Loucy (cell line): ENCODE results near the gene DNAJC2.

Source experiments
- H2AFZ ChIP-seq: fragments of 200-600 bp; sonication (generic); 2 replicates; pipeline ENCODE4 v1.6.0; 2016; ENCODE audit warnings: antibody characterized with exemption, mild to moderate bottlenecking, low read length, moderate library complexity
- H3F3A ChIP-seq: fragments of 200-600 bp; 2 replicates; pipeline ENCODE4 v1.6.0; 2016; ENCODE audit warnings: antibody characterized with exemption, low read depth, mild to moderate bottlenecking
- H3K27me3 ChIP-seq: fragments of 200-600 bp; sonication (generic); 2 replicates; pipeline ENCODE4 v1.6.1; 2014; ENCODE audit warnings: low read length, mild to moderate bottlenecking; ENCODE audit not compliant: insufficient read depth, poor library complexity, severe bottlenecking
- H3K36me3 ChIP-seq: fragments of 200-600 bp; sonication (generic); 2 replicates; pipeline ENCODE4 v1.6.1; 2016; ENCODE audit warnings: low read length; ENCODE audit not compliant: insufficient read depth
- H3K4me1 ChIP-seq: fragments of 200-600 bp; sonication (generic); 2 replicates; pipeline ENCODE4 v1.5.1; 2014; ENCODE audit warnings: low read length, mild to moderate bottlenecking; ENCODE audit not compliant: insufficient read depth, poor library complexity, severe bottlenecking
- H3K4me2 ChIP-seq: fragments of 200-600 bp; sonication (generic); 2 replicates; pipeline ENCODE4 v1.6.0; 2014; ENCODE audit warnings: antibody characterized with exemption, low read length, low read depth, mild to moderate bottlenecking; ENCODE audit not compliant: poor library complexity, severe bottlenecking
- H3K4me3 ChIP-seq: fragments of 200-600 bp; sonication (generic); 2 replicates; pipeline ENCODE4 v1.5.1; 2014; ENCODE audit warnings: low read length, mild to moderate bottlenecking, mixed read lengths; ENCODE audit not compliant: poor library complexity, severe bottlenecking
- H3K79me2 ChIP-seq: fragments of 200-600 bp; sonication (generic); 2 replicates; pipeline ENCODE4 v1.6.1; 2014; ENCODE audit warnings: low read length; ENCODE audit not compliant: insufficient read depth
- H3K9ac ChIP-seq: fragments of 200-600 bp; sonication (generic); 2 replicates; pipeline ENCODE4 v1.6.0; 2014; ENCODE audit warnings: mild to moderate bottlenecking, low read depth, low read length, moderate library complexity; ENCODE audit not compliant: poor library complexity, severe bottlenecking
- H3K9me2 ChIP-seq: fragments of 200-600 bp; sonication (generic); replicated peaks from 2 replicates; pipeline ENCODE4 v1.6.1; 2016; ENCODE audit warnings: low read depth, low read length, mixed read lengths
- H3K9me3 ChIP-seq: fragments of 200-600 bp; sonication (generic); 2 replicates; pipeline ENCODE4 v1.6.1; 2014; ENCODE audit warnings: mild to moderate bottlenecking, antibody characterized with exemption, low read length, low read depth; ENCODE audit not compliant: insufficient read depth
- H4K20me1 ChIP-seq: fragments of 200-600 bp; sonication (generic); 2 replicates; pipeline ENCODE4 v1.6.0; 2014; ENCODE audit warnings: antibody characterized with exemption, low read length, mild to moderate bottlenecking; ENCODE audit not compliant: insufficient read depth, poor library complexity, severe bottlenecking
- EZH2phosphoT487 ChIP-seq: fragments of 200-600 bp; IDR thresholded peaks from 2 replicates; pipeline ENCODE4 v1.6.1; 2018; ENCODE audit warnings: antibody characterized with exemption, mild to moderate bottlenecking, moderate library complexity, borderline replicate concordance
- TF ChIP-seq, protein P1 (sequence below): fragments of 200-600 bp; sonication (generic); conservative IDR thresholded peaks from 2 replicates; pipeline ENCODE4 v1.5.1; 2014; ENCODE audit warnings: mild to moderate bottlenecking, antibody characterized with exemption, low read length

The DNAJC2 gene

DNA sequence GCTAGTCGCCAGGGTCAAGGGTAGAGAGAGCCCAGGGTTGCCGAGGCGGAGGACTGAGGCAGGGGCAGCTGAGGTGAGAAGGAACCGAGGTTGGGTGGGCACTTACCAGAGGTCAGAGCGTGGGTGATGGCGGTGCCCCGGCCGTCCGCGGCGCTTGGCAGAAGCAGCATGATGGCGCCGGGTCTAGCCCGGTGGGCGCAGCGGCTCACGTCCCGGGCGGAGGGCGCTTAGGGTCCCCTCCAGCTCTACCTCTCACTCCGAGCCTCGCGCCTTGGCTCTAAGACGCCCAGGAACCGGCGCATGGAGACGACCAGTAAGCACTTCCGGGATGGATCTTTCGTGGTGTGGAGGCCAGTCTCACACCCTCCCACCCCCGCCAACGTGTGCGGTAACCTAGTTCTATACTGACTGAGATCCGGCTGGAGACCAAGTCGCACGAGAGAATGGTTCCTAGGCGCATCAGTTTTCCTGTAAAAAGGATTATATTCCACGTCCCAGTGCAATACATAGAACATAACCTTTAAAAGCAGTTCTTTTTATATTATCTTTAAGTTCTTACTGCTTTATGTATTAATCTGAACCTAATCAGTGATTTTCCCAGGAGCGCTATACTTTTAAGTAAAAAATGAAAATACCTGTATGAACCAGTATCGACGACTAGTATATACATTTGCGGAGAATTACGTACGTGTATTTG is at the start of gene DNAJC2:
DNAJC2 (minus strand) TSS at position 315 of the 697 bp plus-strand sequence; CDS start at position 170, 145 bp downstream.
- Histone ChIP-seq H3K4me1 (peaks cover 46% of the 10 kb centered on the region), H3K4me2 (peak within 1 kb of the TSS; percentile 90), H4K20me1 (peaks cover 37% of the 10 kb centered on the region), H3K36me3 (peaks cover 5% of the 10 kb centered on the region; the same call in 1 of the 2 replicates), H3K4me3 (peak within 1 kb of the TSS; percentile 89), H2AFZ (peak within 1 kb of the TSS; percentile 100), H3K9me3 (no peaks in the 10 kb centered on the region), H3K9ac (peak within 1 kb of the TSS; percentile 86), H3K27me3 (no peaks in the 10 kb centered on the region), H3K9me2 (no peaks in the 10 kb centered on the region), H3K79me2 (peaks cover 78% of the 10 kb centered on the region), H3F3A (no peaks in the 10 kb centered on the region)
- TF ChIP-seq, protein P1, sequence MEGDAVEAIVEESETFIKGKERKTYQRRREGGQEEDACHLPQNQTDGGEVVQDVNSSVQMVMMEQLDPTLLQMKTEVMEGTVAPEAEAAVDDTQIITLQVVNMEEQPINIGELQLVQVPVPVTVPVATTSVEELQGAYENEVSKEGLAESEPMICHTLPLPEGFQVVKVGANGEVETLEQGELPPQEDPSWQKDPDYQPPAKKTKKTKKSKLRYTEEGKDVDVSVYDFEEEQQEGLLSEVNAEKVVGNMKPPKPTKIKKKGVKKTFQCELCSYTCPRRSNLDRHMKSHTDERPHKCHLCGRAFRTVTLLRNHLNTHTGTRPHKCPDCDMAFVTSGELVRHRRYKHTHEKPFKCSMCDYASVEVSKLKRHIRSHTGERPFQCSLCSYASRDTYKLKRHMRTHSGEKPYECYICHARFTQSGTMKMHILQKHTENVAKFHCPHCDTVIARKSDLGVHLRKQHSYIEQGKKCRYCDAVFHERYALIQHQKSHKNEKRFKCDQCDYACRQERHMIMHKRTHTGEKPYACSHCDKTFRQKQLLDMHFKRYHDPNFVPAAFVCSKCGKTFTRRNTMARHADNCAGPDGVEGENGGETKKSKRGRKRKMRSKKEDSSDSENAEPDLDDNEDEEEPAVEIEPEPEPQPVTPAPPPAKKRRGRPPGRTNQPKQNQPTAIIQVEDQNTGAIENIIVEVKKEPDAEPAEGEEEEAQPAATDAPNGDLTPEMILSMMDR = no peak
- no peak for TF ChIP-seq EZH2phosphoT487

DNA sequence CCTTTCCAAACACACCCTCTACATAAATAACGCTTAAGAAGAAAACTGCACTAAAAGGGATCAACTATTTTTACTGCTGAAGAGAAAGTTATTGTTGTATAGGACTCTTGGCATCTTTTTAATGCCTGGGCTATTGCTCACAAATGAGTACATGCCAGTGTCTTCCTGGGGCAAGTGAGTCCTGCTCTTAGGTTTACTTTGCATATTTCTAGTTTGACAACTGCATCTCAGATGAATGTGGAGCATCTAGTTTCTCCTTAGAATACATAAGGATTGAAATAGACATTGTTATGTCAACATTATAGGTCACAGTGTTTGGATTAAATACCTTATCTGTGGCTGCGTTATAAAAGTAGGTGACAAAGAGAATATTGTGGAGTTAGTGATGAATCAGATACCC is 47.4 kb upstream of the DNAJC2 start:
- H3K9me3 ChIP-seq = no peaks in the 10 kb centered on the region
- H3K4me1 ChIP-seq = no peaks in the 10 kb centered on the region
- H3K9me2 ChIP-seq = no peaks in the 10 kb centered on the region
- H3F3A ChIP-seq = no peaks in the 10 kb centered on the region
- no peaks in the 10 kb centered on the region for H3K79me2 ChIP-seq
- no peaks in the 10 kb centered on the region for H4K20me1 ChIP-seq
- no peak overlapping the region for H3K9ac ChIP-seq
- no peaks in the 10 kb centered on the region for H3K36me3 ChIP-seq
- H2AFZ ChIP-seq = peak overlapping the region; percentile 27; the same call in 1 of the 2 replicates
- no peak overlapping the region for H3K4me2 ChIP-seq
- no peak overlapping the region for H3K4me3 ChIP-seq
- no peaks in the 10 kb centered on the region for H3K27me3 ChIP-seq
- TF ChIP-seq, protein P1 = no peak
- TF ChIP-seq EZH2phosphoT487 = no peak

DNA sequence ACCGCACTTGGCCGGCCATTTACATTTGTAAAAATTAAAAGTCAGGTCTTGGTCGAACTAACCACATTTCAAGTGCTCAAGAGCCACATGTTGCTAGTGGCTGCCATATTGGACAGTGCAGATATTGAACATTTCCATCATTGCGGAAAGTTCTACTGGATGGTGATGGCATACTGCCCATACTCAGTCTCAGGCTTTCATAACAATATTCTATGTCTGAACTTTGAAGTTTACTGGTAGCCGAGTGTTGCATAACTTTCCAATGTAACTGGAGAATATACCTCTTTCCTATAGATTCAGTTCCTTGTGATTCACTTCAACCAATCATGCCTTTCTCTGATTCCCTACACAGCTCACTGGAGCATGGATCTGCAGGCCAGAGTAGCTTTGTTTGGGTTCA is 46.6 kb upstream of the DNAJC2 start:
- H3K9me2 ChIP-seq = no peaks in the 10 kb centered on the region

More for the DNA sequence above, 46.6 kb upstream of the DNAJC2 start:
- H3K36me3 ChIP-seq = no peaks in the 10 kb centered on the region
- H3K27me3 ChIP-seq = no peaks in the 10 kb centered on the region
- no peak overlapping the region for H2AFZ ChIP-seq
- H3K4me2 ChIP-seq = no peak overlapping the region
- H3F3A ChIP-seq = no peaks in the 10 kb centered on the region
- H4K20me1 ChIP-seq = no peaks in the 10 kb centered on the region
- H3K79me2 ChIP-seq = no peaks in the 10 kb centered on the region
- TF ChIP-seq EZH2phosphoT487 = no peak
- TF ChIP-seq, protein P1 = no peak
- no peak overlapping the region for H3K4me3 ChIP-seq
- no peaks in the 10 kb centered on the region for H3K9me3 ChIP-seq
- no peak overlapping the region for H3K9ac ChIP-seq
- no peaks in the 10 kb centered on the region for H3K4me1 ChIP-seq
